Peyer's patch (tissue), 4 donors: ENCODE data around the gene GFOD1. TPM values are rescaled to one million over a fixed set of nuclear protein-coding genes. Genes with fewer than 3 reads are reported as not detected.

ENCODE experiments used
- DNase-seq, 3 donors: peaks; one replicate each; pipeline ENCODE4 v3.0.0-alpha.2; 2017 to 2019
- H3K27ac ChIP-seq, 4 donors: fragments of 200-600 bp; sonication (generic); one replicate each; pipeline ENCODE4 v1.5.1; 2016 to 2019
- H3K27me3 ChIP-seq, 2 donors: fragments of 200-600 bp; sonication (generic); one replicate each; pipeline ENCODE4 v1.5.1; 2019
- H3K36me3 ChIP-seq, 3 donors: fragments of 200-600 bp; sonication (generic); one replicate each; pipeline ENCODE4 v1.5.1; 2016 to 2019
- H3K4me1 ChIP-seq, 4 donors: fragments of 200-600 bp; sonication (generic); one replicate each; pipeline ENCODE4 v1.5.1; 2016 to 2019
- H3K4me3 ChIP-seq, 4 donors: fragments of 200-600 bp; sonication (generic); 1 replicate in 3 of 4; 2 replicates in 1 of 4; pipeline ENCODE4 v1.5.1; 2016 to 2019; ENCODE audit warnings: mild to moderate bottlenecking in 1 of 4
- H3K9me3 ChIP-seq, 4 donors: fragments of 200-600 bp; sonication (generic); one replicate each; pipeline ENCODE4 v1.5.1; 2016 to 2019; ENCODE audit warnings: mild to moderate bottlenecking in 1 of 4
- CTCF ChIP-seq, 6 experiments: fragments of 450-650 bp in 4 of 6; fragments of 200-600 bp in 2 of 6; sonication (generic) in 1 of 6; IDR thresholded peaks; one replicate each; pipeline ENCODE4 v1.5.1; 2017 to 2019; ENCODE audit warnings: antibody characterized with exemption in 6 of 6, mild to moderate bottlenecking in 3 of 6, moderate library complexity in 1 of 6
- POLR2A ChIP-seq, 2 donors: fragments of 450-650 bp; IDR thresholded peaks; one replicate each; pipeline ENCODE4 v1.5.1; 2017; ENCODE audit warnings: antibody characterized with exemption in 2 of 2, mild to moderate bottlenecking in 2 of 2, moderate library complexity in 2 of 2
- total RNA-seq, 4 donors: library from RNA; depleted of rRNA; stranded (reverse); fragments of >200 nt; gene quantifications; one replicate each; pipeline ENCODE4 v1.1.0, GENCODE V29; 2016

Gene GFOD1
- 10 to 100 TPM; 10.7 to 24.2 (median 17.6) TPM for total RNA-seq

- H3K27ac ChIP-seq = peak within 1 kb of the TSS; percentile 83 to 96 (median 90)
- no peaks in the 10 kb centered on the region for H3K27me3 ChIP-seq
- TF ChIP-seq CTCF (IDR thresholded peaks at IDR 0.05) (peak in 3 of 6 experiments; percentile 44 to 51 (median 51)), POLR2A (IDR thresholded peaks at IDR 0.05) (peak; percentile 76 to 89)
- H3K4me1 ChIP-seq = peaks cover 0 to 26% (median 4%) of the 10 kb centered on the region in 4 donors
- no peaks in the 10 kb centered on the region for H3K36me3 ChIP-seq
- no peaks in the 10 kb centered on the region for H3K9me3 ChIP-seq
- H3K4me3 ChIP-seq = peak within 1 kb of the TSS; percentile 64 to 97 (median 82)
- DNase-seq = peak; percentile 77 to 94 (median 93)
Observed at GRCh38 chr6:13487122-13488014, at the start of gene GFOD1. TSS of gene GFOD1 (minus strand) at chr6:13487600. CDS start at chr6:13486890, 710 bp downstream.

- Histone ChIP-seq H3K27me3 (no peaks in the 10 kb centered on the region), H3K36me3 (no peaks in the 10 kb centered on the region), H3K27ac (no peak overlapping the region), H3K9me3 (no peaks in the 10 kb centered on the region), H3K4me3 (no peak overlapping the region), H3K4me1 (peaks cover 0 to 4% (median 0%) of the 10 kb centered on the region in 4 donors)
- no peak for TF ChIP-seq POLR2A (IDR thresholded peaks at IDR 0.05)
- no peak for TF ChIP-seq CTCF (IDR thresholded peaks at IDR 0.05)
- no peak for DNase-seq
Observed at GRCh38 chr6:13536796-13537526, 49.6 kb upstream of the GFOD1 start.

GRCh38 chr6:13535306-13535705, 47.9 kb upstream of the GFOD1 start:
- DNase-seq = no peak
- Histone ChIP-seq H3K9me3 (no peaks in the 10 kb centered on the region), H3K4me1 (peaks cover 0 to 4% (median 0%) of the 10 kb centered on the region in 4 donors), H3K4me3 (no peak overlapping the region), H3K36me3 (no peaks in the 10 kb centered on the region), H3K27me3 (no peaks in the 10 kb centered on the region), H3K27ac (no peak overlapping the region)
- no peak for TF ChIP-seq CTCF (IDR thresholded peaks at IDR 0.05)
- no peak for TF ChIP-seq POLR2A (IDR thresholded peaks at IDR 0.05)

GRCh38 chr6:13534536-13534935, 47.1 kb upstream of the GFOD1 start:
- TF ChIP-seq CTCF (IDR thresholded peaks at IDR 0.05) (no peak), POLR2A (IDR thresholded peaks at IDR 0.05) (no peak)
- no peak for DNase-seq
- no peaks in the 10 kb centered on the region for H3K9me3 ChIP-seq
- no peaks in the 10 kb centered on the region for H3K36me3 ChIP-seq
- no peaks in the 10 kb centered on the region for H3K27me3 ChIP-seq
- no peak overlapping the region for H3K4me3 ChIP-seq
- H3K4me1 ChIP-seq = peaks cover 0 to 4% (median 0%) of the 10 kb centered on the region in 4 donors
- H3K27ac ChIP-seq = no peak overlapping the region

GRCh38 chr6:13531956-13532355, 44.6 kb upstream of the GFOD1 start:
- TF ChIP-seq CTCF (IDR thresholded peaks at IDR 0.05) (no peak), POLR2A (IDR thresholded peaks at IDR 0.05) (no peak)
- H3K4me1 ChIP-seq = peaks cover 0 to under 1% (median 0%) of the 10 kb centered on the region in 4 donors
- no peaks in the 10 kb centered on the region for H3K36me3 ChIP-seq
- no peaks in the 10 kb centered on the region for H3K27me3 ChIP-seq
- no peak overlapping the region for H3K4me3 ChIP-seq
- DNase-seq = no peak
- no peak overlapping the region for H3K27ac ChIP-seq
- H3K9me3 ChIP-seq = no peaks in the 10 kb centered on the region
